Loucy (cell line): ENCODE measurements around the gene PLPP4.

Source experiments
- CTCF ChIP-seq: fragments of 200-600 bp; sonication (generic); conservative IDR thresholded peaks from 2 replicates; pipeline ENCODE4 v1.5.1; 2014; ENCODE audit warnings: mild to moderate bottlenecking, antibody characterized with exemption, low read length
- EZH2phosphoT487 ChIP-seq: fragments of 200-600 bp; IDR thresholded peaks from 2 replicates; pipeline ENCODE4 v1.6.1; 2018; ENCODE audit warnings: antibody characterized with exemption, mild to moderate bottlenecking, moderate library complexity, borderline replicate concordance

DNA sequence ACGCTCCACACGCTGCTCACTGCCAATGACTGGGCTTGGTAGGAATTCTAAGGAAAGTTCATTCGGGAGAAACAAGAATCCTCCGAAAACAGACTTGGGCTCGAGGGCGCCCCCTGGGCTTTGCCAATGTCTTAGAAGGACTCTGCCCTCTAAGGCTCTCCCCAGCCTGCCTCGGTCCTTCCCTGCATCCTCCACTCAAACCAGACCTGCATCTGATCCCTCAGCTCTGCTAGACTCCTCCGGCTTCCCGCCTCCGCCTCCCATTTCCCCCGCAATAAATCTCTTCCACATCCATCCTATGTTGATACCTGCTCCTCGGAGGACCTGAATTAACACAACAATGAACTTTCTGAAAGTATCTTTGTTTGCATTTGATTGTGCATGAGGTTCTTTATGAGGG lies 177.6 kb downstream of the PLPP4 start:
- TF ChIP-seq CTCF: peak; percentile 60
- no peak for TF ChIP-seq EZH2phosphoT487
